Measurements from ENCODE around the gene P2RX6.

DNA sequence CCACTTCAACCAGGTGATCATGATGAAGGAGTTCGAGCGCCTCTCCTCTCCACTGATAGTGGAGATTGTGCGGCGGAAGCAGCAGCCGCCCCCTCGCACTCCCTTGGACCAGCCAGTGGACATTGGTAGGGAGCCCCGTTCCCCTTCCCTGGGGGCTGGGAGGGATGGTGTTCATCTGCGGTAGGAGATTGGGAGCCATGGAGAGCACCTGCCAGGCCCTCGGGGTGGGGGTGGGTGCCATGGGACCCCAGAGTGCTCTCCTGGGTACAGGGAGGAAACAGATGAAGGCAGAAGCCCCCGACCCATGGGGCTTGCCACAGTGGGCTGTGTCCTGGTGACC, 20.1 kb upstream of the P2RX6 start:
- no peak for TF ChIP-seq CTCF (IDR thresholded peaks at IDR 0.05)
- TF ChIP-seq ZFX (IDR thresholded peaks at IDR 0.05; ENCODE audit: borderline replicate concordance) = no peak
